HG03103 (cell line): Measurements from ENCODE around the gene TNIP2.

Source experiments
- ATAC-seq: cut with Tn5 transposase; IDR thresholded peaks from one replicate; pipeline ENCODE4 v1.9.1; 2021; ENCODE audit warnings: low read depth; ENCODE audit not compliant: unreplicated experiment

TNIP2 gene

GRCh38 chr4:2725380-2725779, 30.8 kb downstream of the TNIP2 start:
- ATAC-seq: no peak

- ATAC-seq: no peak
Observed at GRCh38 chr4:2723751-2724150, 32.4 kb downstream of the TNIP2 start.

GRCh38 chr4:2722033-2722432, 34.1 kb downstream of the TNIP2 start:
- ATAC-seq: no peak

GRCh38 chr4:2721586-2721985, 34.5 kb downstream of the TNIP2 start:
- no peak for ATAC-seq

GRCh38 chr4:2716236-2716635, 39.9 kb downstream of the TNIP2 start:
- no peak for ATAC-seq

GRCh38 chr4:2715426-2715825, 40.7 kb downstream of the TNIP2 start:
- no peak for ATAC-seq

GRCh38 chr4:2714918-2715317, 41.2 kb downstream of the TNIP2 start:
- ATAC-seq: no peak

- ATAC-seq: no peak
Observed at GRCh38 chr4:2714061-2714770, 41.9 kb downstream of the TNIP2 start.

GRCh38 chr4:2713337-2713736, 42.8 kb downstream of the TNIP2 start:
- ATAC-seq: no peak

- ATAC-seq: no peak
Observed at GRCh38 chr4:2712261-2712842, 43.8 kb downstream of the TNIP2 start.

- ATAC-seq: no peak
Observed at GRCh38 chr4:2702770-2703169, 53.4 kb downstream of the TNIP2 start.

GRCh38 chr4:2702361-2702760, 53.8 kb downstream of the TNIP2 start:
- no peak for ATAC-seq

- ATAC-seq: no peak
Observed at GRCh38 chr4:2700031-2700430, 56.1 kb downstream of the TNIP2 start.

GRCh38 chr4:2699534-2699933, 56.6 kb downstream of the TNIP2 start:
- ATAC-seq: no peak

GRCh38 chr4:2698951-2699505, 57.1 kb downstream of the TNIP2 start:
- ATAC-seq: no peak

- no peak for ATAC-seq
Observed at GRCh38 chr4:2698504-2698903, 57.6 kb downstream of the TNIP2 start.

GRCh38 chr4:2697995-2698414, 58.1 kb downstream of the TNIP2 start:
- ATAC-seq: no peak

GRCh38 chr4:2696423-2696822, 59.7 kb downstream of the TNIP2 start:
- ATAC-seq: peak; percentile 84

GRCh38 chr4:2695346-2696060, 60.6 kb downstream of the TNIP2 start:
- no peak for ATAC-seq

GRCh38 chr4:2694691-2695090, 61.4 kb downstream of the TNIP2 start:
- no peak for ATAC-seq

- no peak for ATAC-seq
Observed at GRCh38 chr4:2691952-2692435, 64.1 kb downstream of the TNIP2 start.
